Mesodermal cell (in vitro differentiated cells): ENCODE results near the gene BAX.

Experiments
- H3K27ac ChIP-seq: 2 replicates; pipeline ENCODE4 v1.7.0; 2013; ENCODE audit warnings: mild to moderate bottlenecking, low read depth, low read length, moderate library complexity; ENCODE audit not compliant: severe bottlenecking
- H3K36me3 ChIP-seq: 2 replicates; pipeline ENCODE4 v1.7.1; 2013; ENCODE audit warnings: mild to moderate bottlenecking, low read length, moderate library complexity; ENCODE audit not compliant: control insufficient read depth, insufficient read depth
- H3K4me1 ChIP-seq: one replicate; pipeline ENCODE4 v1.7.1; 2013; ENCODE audit warnings: mild to moderate bottlenecking, low read length; ENCODE audit not compliant: insufficient read depth, control insufficient read depth, poor library complexity, severe bottlenecking
- H3K4me3 ChIP-seq: 2 replicates; pipeline ENCODE4 v1.7.0; 2013; ENCODE audit warnings: low read length, control low read depth, mild to moderate bottlenecking; ENCODE audit not compliant: insufficient read depth, poor library complexity, severe bottlenecking; ENCODE audit errors: extremely low read depth
- H3K9me3 ChIP-seq: 2 replicates; pipeline ENCODE4 v1.7.1; 2013; ENCODE audit warnings: mild to moderate bottlenecking, low read length, moderate library complexity; ENCODE audit not compliant: control insufficient read depth
- WGBS, 2 experiments: methylation state at CpG; one replicate each; pipeline ENCODE4 v1.1.5; 2013; ENCODE audit warnings: missing lambda C conversion rate in 2 of 2; ENCODE audit not compliant: insufficient coverage in 2 of 2; 5-methylcytosine and 5-hydroxymethylcytosine counted together

The BAX gene

GRCh38 chr19:48969276-48970138, 14.8 kb downstream of the BAX start:
- peaks cover 69% of the 10 kb centered on the region for H3K36me3 ChIP-seq
- H3K4me1 ChIP-seq = peaks cover 3% of the 10 kb centered on the region
- H3K4me3 ChIP-seq = no peak overlapping the region
- H3K9me3 ChIP-seq = no peaks in the 10 kb centered on the region
- H3K27ac ChIP-seq = no peak overlapping the region
- 95 to 98% methylated on average over 27 to 36 of the region's 45 CpGs for WGBS, 2 experiments

- H3K4me1 ChIP-seq = no peaks in the 10 kb centered on the region
- 94 to 97% methylated on average over 18 to 19 of the region's 23 CpGs for WGBS, 2 experiments
- H3K9me3 ChIP-seq = no peaks in the 10 kb centered on the region
- H3K36me3 ChIP-seq = peaks cover 70% of the 10 kb centered on the region
- H3K27ac ChIP-seq = no peak overlapping the region
- H3K4me3 ChIP-seq = no peak overlapping the region
Measured at GRCh38 chr19:48970139-48970766, 15.6 kb downstream of the BAX start.

DNA sequence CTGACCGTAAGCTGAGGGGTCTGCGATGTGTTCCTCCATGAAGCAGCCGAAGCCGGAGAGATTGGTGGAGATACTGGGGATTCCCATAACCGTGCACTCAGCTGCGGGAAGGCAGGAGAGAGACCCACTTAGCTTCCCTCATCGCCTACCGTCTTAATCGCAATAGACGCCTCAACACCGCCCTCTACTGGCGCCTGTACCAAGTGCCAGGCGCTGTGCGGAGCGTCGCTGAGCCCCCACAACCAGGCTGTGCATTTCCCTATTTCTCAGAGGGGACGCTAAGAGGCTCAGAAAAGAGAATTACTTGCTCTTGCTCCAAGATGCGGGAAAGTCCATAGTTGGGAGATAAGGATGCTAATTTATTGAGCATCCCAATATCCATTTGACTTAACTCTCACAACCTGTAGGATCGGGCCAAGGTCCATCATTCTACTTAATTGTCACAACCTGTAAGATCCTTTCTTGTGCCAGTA, 16.3 kb downstream of the BAX start:
- Histone ChIP-seq H3K4me3 (no peak overlapping the region), H3K4me1 (no peaks in the 10 kb centered on the region), H3K27ac (no peak overlapping the region), H3K36me3 (peaks cover 70% of the 10 kb centered on the region), H3K9me3 (no peaks in the 10 kb centered on the region)
- 19 to 45% methylated on average over 9 to 14 of the region's 19 CpGs for WGBS, 2 experiments

GRCh38 chr19:48975947-48976847, 21.5 kb downstream of the BAX start:
- Histone ChIP-seq H3K9me3 (no peaks in the 10 kb centered on the region), H3K4me1 (peaks cover 3% of the 10 kb centered on the region), H3K4me3 (no peak overlapping the region), H3K36me3 (peaks cover 64% of the 10 kb centered on the region), H3K27ac (no peak overlapping the region)
- WGBS, 2 experiments = 72 to 96% methylated on average over 6 to 7 of the region's 13 CpGs

DNA sequence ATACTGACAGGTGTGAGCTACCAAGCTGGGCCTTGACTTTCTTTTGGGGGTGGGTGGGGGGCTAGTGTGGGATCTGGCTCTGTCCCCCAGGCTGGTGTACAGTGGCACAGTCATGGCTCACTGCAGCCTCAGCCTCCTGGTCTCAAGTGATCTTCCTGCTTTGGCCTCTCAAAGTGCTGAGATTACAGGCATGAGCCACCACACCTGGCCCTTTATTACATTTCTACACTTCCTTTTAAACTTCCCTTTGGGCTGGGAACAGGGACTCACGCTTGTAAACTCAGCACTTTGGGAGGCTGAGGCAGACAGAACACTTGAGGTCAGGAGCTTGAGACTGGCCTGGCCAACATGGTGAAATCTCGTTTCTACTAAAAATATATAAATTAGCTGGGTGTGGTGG, 22.4 kb downstream of the BAX start:
- 83% methylated on average over 1 to 2 of the region's 2 CpGs for WGBS, 2 experiments
- Histone ChIP-seq H3K4me3 (no peak overlapping the region), H3K27ac (no peak overlapping the region), H3K9me3 (no peaks in the 10 kb centered on the region), H3K4me1 (peaks cover 3% of the 10 kb centered on the region), H3K36me3 (peaks cover 71% of the 10 kb centered on the region)

GRCh38 chr19:48982280-48982679, 27.6 kb downstream of the BAX start:
- Histone ChIP-seq H3K4me3 (no peak overlapping the region), H3K27ac (no peak overlapping the region), H3K4me1 (peaks cover 3% of the 10 kb centered on the region), H3K9me3 (no peaks in the 10 kb centered on the region), H3K36me3 (peaks cover 80% of the 10 kb centered on the region)
- 94 to 97% methylated on average over 6 to 9 of the region's 9 CpGs for WGBS, 2 experiments

DNA sequence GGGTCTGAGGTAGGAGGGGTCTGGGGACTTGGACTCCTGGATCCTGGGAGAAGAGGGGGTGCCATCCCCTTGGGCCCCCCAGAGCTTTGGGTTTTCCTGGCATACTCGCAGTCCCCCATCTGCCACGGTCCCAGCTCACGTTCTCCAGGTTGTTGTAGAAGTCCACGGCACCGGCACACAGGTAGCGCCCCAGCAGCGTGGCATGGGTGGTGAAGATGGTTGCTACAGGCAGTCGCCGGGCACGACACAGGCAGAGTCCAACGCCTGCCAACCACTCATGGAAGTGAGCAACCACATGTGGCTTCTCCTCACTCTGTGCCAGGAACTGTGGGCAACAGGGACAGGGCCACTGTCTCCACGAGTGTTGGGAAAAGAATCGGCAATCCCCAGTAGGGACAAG, 31.0 kb downstream of the BAX start:
- Histone ChIP-seq H3K36me3 (peaks cover 85% of the 10 kb centered on the region), H3K9me3 (no peaks in the 10 kb centered on the region), H3K4me1 (no peaks in the 10 kb centered on the region), H3K27ac (no peak overlapping the region), H3K4me3 (no peak overlapping the region)
- WGBS, 2 experiments = 97% methylated on average over 13 of the region's 13 CpGs

DNA sequence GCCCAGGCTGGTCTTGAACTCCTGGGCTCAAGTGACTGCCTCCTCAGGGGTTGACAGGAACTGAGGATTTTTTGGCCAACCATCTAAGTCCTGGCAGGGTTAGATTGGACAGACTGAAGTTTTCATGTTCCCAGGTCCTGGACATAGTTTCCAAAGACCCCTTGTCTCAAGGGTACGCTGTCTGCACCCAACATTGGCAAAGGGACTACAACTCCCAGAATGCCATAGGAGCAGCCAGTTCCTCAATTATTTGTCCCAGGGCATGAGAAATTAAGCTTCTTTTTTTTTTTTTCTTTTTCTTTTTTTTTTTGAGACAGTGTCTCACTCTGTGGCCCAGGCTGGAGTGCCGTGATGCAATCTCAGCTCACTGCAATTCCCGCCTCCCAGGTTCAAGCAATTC, 31.5 kb downstream of the BAX start:
- H3K9me3 ChIP-seq = no peaks in the 10 kb centered on the region
- H3K27ac ChIP-seq = no peak overlapping the region
- WGBS, 2 experiments = 97 to 100% methylated on average over 1 to 3 of the region's 3 CpGs
- no peaks in the 10 kb centered on the region for H3K4me1 ChIP-seq
- peaks cover 88% of the 10 kb centered on the region for H3K36me3 ChIP-seq
- H3K4me3 ChIP-seq = no peak overlapping the region

DNA sequence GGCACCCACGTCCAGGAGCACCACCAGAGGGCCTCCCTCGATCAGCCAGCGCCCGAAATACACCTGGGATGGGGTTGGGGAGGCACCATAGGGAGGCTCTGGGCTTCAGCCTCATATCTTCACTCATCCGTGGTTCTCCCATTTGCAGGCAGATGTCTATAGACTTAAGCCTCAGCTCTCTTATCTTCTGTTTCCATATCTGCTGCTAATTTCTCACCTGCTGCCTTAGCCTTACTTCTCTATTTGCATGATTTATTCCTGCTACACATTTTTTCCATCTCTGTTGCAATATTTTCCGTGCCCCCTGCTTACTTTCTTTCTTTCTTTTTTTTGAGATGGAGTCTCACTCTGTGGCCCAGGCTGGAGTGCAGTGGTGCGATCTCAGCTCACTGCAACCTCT, 32.6 kb downstream of the BAX start:
- Histone ChIP-seq H3K9me3 (no peaks in the 10 kb centered on the region), H3K4me1 (peaks cover 9% of the 10 kb centered on the region), H3K4me3 (no peak overlapping the region), H3K36me3 (peaks cover 78% of the 10 kb centered on the region), H3K27ac (no peak overlapping the region)
- 93 to 96% methylated on average over 7 of the region's 7 CpGs for WGBS, 2 experiments

GRCh38 chr19:48988286-48988685, 33.6 kb downstream of the BAX start:
- peaks cover 68% of the 10 kb centered on the region for H3K36me3 ChIP-seq
- 97 to 99% methylated on average over 4 to 5 of the region's 7 CpGs for WGBS, 2 experiments
- H3K9me3 ChIP-seq = no peaks in the 10 kb centered on the region
- H3K27ac ChIP-seq = no peak overlapping the region
- no peak overlapping the region for H3K4me3 ChIP-seq
- peaks cover 9% of the 10 kb centered on the region for H3K4me1 ChIP-seq
